Activated CD8-positive, alpha-beta memory T cell treated with anti-CD3 and anti-CD28 coated beads, Interleukin-2, amount 50 U/mL, for 48 hours (primary cell): ENCODE measurements around the gene PSMG1.
"Not testable (repeated sequence)": the region's sequence is repeated elsewhere in the genome, so short reads cannot be mapped to it uniquely, and the experiment has no call there.

Experiments
- DNase-seq: peaks from one replicate; pipeline ENCODE4 v3.0.0-alpha.2; 2020

The PSMG1 gene

GRCh38 chr21:39188521-39189139 is 5.4 kb upstream of the PSMG1 start:
- no peak for DNase-seq

- no peak for DNase-seq
Observed at GRCh38 chr21:39187141-39187540, 3.9 kb upstream of the PSMG1 start.

DNA sequence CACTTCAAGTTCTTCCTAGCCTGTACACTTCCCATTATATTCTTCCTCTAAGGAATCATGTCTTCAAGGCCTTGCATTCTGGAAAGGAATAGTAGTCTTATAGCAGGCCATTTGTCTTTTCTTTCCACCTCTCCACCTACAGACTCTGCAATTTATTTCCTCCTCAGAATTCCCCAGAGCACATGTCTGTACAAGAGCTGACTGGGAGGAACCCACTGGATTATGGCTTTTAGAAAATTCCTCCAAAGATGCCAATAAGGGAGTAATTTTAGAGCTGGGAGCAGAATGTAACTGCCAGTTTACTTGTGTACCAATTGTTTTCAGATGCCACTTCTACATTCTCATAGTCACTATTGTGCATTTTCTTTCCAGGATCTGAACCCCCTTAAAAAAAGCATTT is 3.4 kb upstream of the PSMG1 start:
- no peak for DNase-seq

DNA sequence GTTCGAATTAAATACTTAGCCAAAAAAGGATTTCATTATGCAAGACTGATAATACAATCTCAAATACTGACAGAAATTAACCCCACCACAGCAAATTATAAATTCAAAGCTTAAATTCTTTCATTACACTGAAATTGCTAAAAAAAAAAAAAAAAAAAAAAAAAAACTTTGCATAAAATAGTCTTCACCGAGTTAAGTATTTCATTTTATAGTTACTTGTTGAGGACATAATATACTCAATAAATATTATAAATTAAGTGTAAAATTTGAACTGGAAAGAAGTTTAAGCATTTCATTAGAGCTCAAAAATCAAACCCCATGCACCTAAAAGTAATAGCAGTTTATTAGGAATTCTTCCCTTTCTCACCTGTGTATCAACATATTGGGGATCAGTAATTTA is 1.9 kb upstream of the PSMG1 start:
- DNase-seq = no peak

DNA sequence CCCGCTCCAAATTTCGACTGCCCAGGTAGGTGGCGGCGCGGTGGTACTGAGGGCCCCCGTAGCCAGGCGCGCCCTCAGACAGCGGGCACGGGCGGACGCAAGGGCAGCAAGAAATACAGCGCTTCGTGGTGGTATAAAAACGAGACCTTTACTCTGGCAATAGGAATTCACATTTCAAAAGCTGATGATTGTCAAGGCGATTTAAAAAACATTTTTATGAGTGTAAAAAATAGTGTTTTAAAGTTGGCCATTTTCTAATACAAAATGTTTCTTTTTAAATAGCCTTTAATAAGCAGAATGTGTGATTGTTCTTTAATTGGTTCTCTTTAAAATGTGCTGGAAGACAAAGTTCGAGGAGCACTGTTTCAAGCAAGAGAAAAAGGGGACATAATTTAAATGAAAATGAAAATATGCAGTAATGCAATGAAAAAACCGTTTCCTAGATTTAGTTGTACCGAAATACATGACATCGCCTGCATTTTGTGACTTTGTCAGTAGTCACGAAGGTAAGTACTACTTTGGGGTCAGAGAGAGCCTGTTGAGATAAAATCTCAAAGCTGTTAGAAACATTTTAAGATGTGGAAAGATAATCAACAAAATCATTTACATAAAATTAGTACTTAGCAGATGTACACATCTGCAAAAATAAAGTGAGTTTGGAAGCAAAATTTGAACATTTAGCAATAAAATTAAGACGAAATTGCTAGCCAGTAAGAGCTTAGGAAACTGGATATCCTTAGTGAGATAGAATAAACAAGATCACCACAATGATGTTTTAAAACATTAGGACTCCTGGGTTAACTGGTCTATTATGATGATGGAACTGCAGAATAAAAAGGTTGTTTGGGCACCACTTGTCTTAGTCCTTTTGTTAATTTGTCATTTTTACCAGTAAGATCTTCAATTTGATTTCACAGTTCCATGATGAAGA is 1.1 kb upstream of the PSMG1 start:
- no peak for DNase-seq

DNA sequence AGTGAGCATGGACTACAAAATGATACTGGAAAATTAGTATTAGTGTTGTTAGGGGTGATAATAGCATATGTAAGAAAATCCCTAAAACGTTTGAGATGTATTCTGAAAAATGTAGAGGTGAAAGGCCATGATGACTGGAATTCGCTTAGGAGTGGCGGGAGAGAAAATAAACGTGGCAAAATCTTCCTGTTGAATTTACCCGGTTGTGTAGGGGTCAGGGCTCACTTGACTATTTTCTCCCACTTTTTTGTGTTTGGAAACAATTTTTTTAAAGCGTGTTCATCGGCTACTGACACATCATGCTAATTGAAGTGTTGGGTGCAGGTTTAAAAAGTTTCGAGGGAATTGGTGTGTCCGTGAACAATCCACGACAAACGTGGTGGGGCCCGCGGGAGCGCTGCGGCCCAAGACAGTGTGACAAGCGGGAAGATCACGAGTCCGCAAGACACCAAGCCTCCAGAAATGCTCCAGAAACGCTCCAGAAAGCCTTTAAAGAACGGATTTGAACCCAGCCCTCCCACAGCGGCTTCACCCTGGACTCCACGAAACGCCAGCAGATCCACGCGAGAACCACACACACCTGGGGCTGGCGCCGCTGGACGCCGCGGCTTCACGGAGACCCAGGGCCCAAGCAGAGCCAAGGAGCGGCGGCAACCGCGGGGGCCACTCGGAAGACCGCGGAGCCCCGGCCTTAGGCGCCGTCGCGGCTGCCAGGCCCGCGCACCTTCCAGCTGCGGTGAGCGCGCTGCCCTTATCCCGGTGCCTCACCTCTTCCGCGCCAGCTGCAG is 573 bp downstream of the PSMG1 start:
- DNase-seq = no peak

DNA sequence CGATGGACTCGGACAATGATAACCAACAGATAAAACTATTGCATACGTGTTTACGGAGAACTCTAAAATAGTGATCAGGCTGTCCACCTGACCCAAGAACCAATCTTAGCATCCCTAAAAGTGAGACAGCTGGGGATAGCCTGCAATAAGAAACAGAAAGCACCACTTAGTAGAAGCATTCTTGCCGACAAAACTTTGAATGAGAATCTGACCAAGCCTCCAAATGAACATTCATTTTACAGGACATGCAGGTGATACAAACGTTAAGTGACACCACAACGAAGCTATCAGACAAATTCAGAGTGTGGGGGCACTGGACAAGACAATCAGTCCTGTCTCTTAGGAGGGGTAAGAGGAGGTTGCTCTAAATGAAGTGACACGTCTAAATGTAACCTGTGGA is 1.2 kb downstream of the PSMG1 start:
- DNase-seq = no peak

GRCh38 chr21:39181205-39181818 is 1.9 kb downstream of the PSMG1 start:
- DNase-seq = no peak

DNA sequence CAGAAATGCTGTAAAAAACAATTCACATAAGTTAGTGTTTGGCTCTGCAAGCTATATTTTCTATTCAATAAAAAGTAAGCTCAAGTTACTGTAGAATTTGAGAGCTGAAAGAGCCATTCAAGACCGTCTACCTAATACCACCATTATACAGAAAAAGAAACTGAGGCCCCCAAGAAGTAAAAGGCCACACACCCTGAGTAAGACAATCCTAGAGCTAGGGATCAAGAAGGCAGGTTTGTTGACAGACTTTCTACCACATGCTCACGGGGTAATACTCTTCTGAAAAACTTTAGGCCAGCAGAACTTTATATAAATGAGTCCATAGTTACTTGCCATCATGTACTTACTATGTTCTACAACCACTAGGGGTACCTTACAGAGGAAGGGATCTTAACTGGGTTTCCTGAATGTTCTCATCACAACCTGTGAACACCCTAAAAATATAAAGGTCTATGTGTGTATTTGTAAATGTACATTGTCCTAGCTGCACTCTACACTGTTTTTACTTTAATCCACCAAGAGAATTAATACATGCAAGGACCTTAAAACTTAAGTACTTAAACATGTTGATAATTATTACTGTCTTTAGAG is 2.7 kb downstream of the PSMG1 start:
- no peak for DNase-seq

- DNase-seq = no peak
Observed at GRCh38 chr21:39178421-39178820, 4.8 kb downstream of the PSMG1 start.

- no peak for DNase-seq
Observed at GRCh38 chr21:39176271-39176709, 7.0 kb downstream of the PSMG1 start.

GRCh38 chr21:39175665-39176064 is 7.6 kb downstream of the PSMG1 start:
- no peak for DNase-seq

- no peak for DNase-seq
Observed at GRCh38 chr21:39175154-39175553, 8.1 kb downstream of the PSMG1 start.

GRCh38 chr21:39173716-39174680 is 9.3 kb downstream of the PSMG1 start:
- no peak for DNase-seq

GRCh38 chr21:39169906-39170305 is 13.3 kb downstream of the PSMG1 start:
- no peak for DNase-seq

DNA sequence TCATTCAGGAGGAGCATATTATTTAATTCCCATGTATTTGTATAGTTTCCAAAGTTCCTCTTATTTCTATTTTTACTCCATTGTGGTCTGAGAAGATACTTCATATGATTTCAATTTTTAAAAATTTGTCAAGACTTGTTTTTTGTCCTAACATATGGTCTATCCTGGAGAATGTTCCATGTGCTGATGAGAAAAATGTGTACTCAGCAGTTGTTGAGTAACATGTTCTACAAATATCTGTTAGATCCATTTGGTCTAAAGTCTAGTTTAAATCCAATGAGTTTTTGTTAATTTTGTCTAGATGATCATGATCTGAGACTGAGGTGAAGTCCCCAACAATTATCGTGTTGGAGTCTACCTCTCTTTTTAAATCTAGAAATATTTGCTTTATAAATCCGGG is 14.5 kb downstream of the PSMG1 start:
- no peak for DNase-seq

- DNase-seq = no peak
Observed at GRCh38 chr21:39164523-39164922, 18.7 kb downstream of the PSMG1 start.

DNA sequence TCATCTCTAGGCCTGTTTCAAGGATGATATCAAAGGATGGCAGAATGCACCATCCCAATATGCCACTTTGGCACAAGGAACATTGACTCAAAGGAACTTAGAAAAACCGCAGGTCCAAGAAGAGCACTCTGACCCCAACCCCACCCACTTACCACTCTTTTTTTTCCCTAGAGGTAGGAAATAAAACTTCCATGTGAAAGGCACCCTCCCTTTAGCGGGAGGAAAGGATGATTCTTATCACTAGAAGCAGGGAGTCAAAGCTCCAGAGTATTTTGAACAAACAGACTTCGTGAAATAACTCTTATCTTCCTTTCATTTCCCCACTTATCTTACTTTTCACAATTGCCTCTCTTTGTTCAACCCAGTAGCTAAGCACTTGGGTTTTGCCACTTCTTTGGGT is 22.2 kb downstream of the PSMG1 start:
- no peak for DNase-seq

DNA sequence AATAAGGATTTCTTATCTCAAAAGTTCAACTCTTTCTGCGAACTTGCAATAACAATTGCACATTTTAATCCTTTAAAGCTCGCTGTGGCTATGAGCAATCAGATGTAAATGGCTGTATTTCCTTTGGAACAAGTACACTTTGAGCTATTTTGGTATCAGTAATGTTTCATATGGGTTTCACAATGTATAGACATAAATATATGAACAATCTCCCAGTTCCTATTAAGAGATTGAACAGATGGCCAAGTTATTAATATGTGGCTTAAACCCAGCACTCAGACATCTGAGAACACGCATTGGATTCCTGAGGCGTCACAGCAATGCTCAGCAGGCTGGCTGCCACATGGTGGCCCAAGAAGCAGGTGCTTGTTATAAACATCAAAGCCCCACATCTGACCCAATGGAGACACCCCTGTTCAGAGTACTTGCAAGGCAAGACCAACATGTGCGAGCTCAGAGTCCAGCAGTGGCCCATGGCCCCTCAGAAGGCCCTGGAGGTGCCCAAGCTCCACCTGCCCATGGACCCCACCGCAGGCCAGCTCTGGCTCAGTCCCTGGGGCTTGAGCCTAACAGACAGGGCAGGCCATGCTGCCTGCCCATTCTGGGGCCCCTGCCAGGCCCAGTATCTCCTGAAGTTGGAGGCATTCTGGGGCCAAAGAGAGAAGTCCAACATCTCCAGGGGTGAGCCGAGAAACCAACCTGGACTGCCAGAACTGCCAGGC is 23.7 kb downstream of the PSMG1 start:
- no peak for DNase-seq

GRCh38 chr21:39157241-39157640 is 26.0 kb downstream of the PSMG1 start:
- not testable (repeated sequence) for DNase-seq

DNA sequence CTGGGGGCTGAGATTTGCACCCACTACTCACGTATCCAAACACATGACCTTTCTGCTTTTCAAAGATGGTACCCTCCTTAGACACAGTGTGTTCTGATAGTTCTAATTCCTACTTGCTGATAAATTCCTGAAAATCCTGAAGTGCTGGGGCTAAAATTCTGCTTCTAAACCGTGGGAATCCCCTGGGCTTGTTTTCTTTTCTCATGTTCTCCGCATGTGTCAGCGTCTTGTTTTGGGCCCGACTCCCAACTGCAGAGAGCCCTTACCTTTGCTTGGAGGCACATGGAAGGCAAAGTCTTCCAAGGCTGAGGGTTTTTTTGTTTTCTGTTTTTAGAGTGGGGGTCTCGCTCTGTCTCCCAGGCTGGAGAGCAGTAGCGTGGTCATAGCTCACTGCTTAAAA is 27.2 kb downstream of the PSMG1 start:
- DNase-seq = no peak
